Common myeloid progenitor, CD34-positive (primary cell): Measurements from ENCODE around the gene CHST2.

Experiments used
- CTCF ChIA-PET: fragments of 350-600 bp; sonication (Branson Sonifier 250); formaldehyde crosslinking; loops from one replicate; lab custom pipeline; 2021; ENCODE audit warnings: antibody characterized with exemption; lab: Charles Lee
- POLR2A ChIA-PET: fragments of 350-600 bp; sonication (Branson Sonifier 250); formaldehyde crosslinking; loops from one replicate; lab custom pipeline; 2021; ENCODE audit warnings: antibody characterized with exemption; lab: Charles Lee
- DNase-seq, 3 donors: peaks; one replicate each; pipeline versions ENCODE4 v3.0.0 to v3.0.0-alpha.2; 2013
- H3K27ac ChIP-seq, 2 experiments: 1 replicate in 1 of 2; 2 replicates in 1 of 2; pipeline ENCODE4 v1.7.0; 2013; ENCODE audit warnings: inconsistent platforms in 2 of 2, low read length in 2 of 2, mild to moderate bottlenecking in 2 of 2, low read depth in 1 of 2, moderate library complexity in 1 of 2; ENCODE audit not compliant: severe bottlenecking in 2 of 2, insufficient read depth in 1 of 2, poor library complexity in 1 of 2
- H3K27me3 ChIP-seq, 5 experiments: replicated peaks in 2 of 5; 1 replicate in 3 of 5; 2 replicates in 2 of 5; pipeline versions ENCODE4 v1.6.1 to v1.7.0; 2013; ENCODE audit warnings: low read length in 4 of 5, mild to moderate bottlenecking in 2 of 5, moderate library complexity in 2 of 5, inconsistent platforms in 1 of 5; ENCODE audit not compliant: insufficient read depth in 5 of 5, control insufficient read depth in 4 of 5
- H3K36me3 ChIP-seq, 4 experiments: 1 replicate in 2 of 4; 2 replicates in 2 of 4; pipeline versions ENCODE4 v1.6.1 to v1.7.0; 2013; ENCODE audit warnings: low read length in 3 of 4, control low read depth in 1 of 4, mild to moderate bottlenecking in 1 of 4; ENCODE audit not compliant: control insufficient read depth in 4 of 4, insufficient read depth in 4 of 4
- H3K4me1 ChIP-seq, 4 experiments: 1 replicate in 3 of 4; 2 replicates in 1 of 4; pipeline versions ENCODE4 v1.6.1 to v1.7.1; 2013; ENCODE audit warnings: low read length in 3 of 4, mild to moderate bottlenecking in 3 of 4, control low read depth in 1 of 4, inconsistent platforms in 1 of 4, moderate library complexity in 1 of 4; ENCODE audit not compliant: control insufficient read depth in 4 of 4, insufficient read depth in 4 of 4; ENCODE audit errors: control extremely low read depth in 1 of 4
- H3K4me3 ChIP-seq, 7 experiments: 1 replicate in 4 of 7; 2 replicates in 3 of 7; pipeline versions ENCODE4 v1.5.1 to v1.7.0; 2013; ENCODE audit warnings: mild to moderate bottlenecking in 7 of 7, low read length in 6 of 7, moderate library complexity in 6 of 7, inconsistent platforms in 2 of 7, low read depth in 2 of 7, control low read depth in 1 of 7; ENCODE audit not compliant: insufficient read depth in 4 of 7, control insufficient read depth in 1 of 7; ENCODE audit errors: extremely low read depth in 1 of 7
- H3K9me3 ChIP-seq, 5 experiments: 1 replicate in 4 of 5; 2 replicates in 1 of 5; pipeline versions ENCODE4 v1.6.1 to v1.7.1; 2013; ENCODE audit warnings: low read length in 4 of 5, mild to moderate bottlenecking in 2 of 5, inconsistent platforms in 1 of 5, low read depth in 1 of 5, moderate library complexity in 1 of 5; ENCODE audit not compliant: control insufficient read depth in 4 of 5, insufficient read depth in 2 of 5; ENCODE audit errors: control extremely low read depth in 1 of 5
- WGBS: methylation state at CpG from one replicate; pipeline ENCODE4 v1.1.5; 2013; ENCODE audit not compliant: insufficient coverage; 5-methylcytosine and 5-hydroxymethylcytosine counted together

CHST2 gene

DNA sequence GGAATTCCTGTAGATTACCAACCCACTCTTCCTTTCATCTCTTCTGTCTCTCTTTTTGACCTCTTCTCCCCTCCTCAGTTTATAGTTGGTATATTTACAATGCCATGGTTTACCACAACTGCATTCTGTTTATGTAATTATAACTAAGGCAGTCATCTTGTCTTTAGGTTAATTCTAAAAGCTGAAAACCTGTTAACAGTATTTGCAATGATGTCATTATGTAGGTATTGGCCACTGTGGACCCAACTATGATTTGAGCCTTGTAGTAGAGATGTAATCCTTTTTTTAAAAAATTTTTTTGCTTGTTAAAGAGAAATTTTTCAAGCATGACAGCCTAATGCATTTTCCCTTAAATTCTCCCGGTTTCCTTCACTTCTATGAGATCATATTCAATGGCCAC is 30.7 kb upstream of the CHST2 start:
- DNase-seq, result no peak
- peaks cover 0 to 5% (median 3%) of the 10 kb centered on the region in 4 experiments for H3K4me1 ChIP-seq
- ChIA-PET CTCF (no interaction called here), POLR2A (no interaction called here)
- H3K27ac ChIP-seq, result no peak overlapping the region
- H3K36me3 ChIP-seq, result no peaks in the 10 kb centered on the region
- H3K27me3 ChIP-seq, result peaks cover 0 to 3% (median 0%) of the 10 kb centered on the region in 5 experiments
- no peak overlapping the region for H3K4me3 ChIP-seq
- H3K9me3 ChIP-seq, result no peaks in the 10 kb centered on the region
- no CpG with 5 or more reads among the region's 1 CpG for WGBS

DNA sequence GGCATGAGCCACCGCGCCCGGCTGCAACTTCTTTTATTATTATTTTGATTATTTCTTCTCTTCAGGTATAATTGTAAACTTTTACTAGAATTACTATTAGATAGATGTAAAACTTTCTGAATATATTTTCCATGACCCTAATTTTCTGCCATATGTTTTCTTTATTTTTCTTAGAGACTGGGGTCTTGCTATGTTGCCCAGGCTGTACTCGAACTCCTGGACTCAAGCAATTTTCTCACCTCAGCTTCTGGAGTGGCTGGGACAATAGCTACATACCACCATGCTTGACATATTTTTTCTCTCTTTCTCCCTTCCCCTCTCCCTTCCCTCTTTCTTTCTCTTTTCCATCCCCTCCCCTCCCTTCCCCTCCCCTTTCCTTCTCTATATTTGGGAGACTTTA is 29.6 kb upstream of the CHST2 start:
- Histone ChIP-seq H3K4me3 (no peak overlapping the region), H3K27me3 (peaks cover 0 to 3% (median 0%) of the 10 kb centered on the region in 5 experiments), H3K36me3 (no peaks in the 10 kb centered on the region), H3K9me3 (no peaks in the 10 kb centered on the region), H3K4me1 (peaks cover 0 to 3% (median 2%) of the 10 kb centered on the region in 4 experiments), H3K27ac (no peak overlapping the region)
- ChIA-PET CTCF (no interaction called here), POLR2A (no interaction called here)
- no peak for DNase-seq
- WGBS, result 100% methylated on average over 1 of the region's 4 CpGs

DNA sequence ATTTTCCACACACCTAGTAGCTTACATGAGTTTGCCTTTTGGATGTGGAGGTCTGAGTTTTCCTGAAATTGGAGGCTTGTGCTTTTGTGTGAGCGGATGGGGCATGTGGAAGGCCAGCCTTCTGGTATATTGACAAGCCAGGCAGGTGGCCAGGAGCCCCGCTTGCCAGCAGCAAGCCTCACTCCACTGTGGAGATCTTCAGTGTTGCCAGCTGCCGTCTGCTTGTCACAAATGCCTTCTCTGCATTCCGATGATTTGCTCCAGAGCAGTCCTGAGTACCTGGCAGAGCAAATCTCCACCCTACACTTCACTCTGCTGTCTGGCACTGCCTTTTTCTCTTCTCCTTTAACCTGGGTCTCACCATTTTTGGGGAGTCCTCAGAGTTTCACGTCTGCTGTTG is 29.1 kb upstream of the CHST2 start:
- H3K9me3 ChIP-seq, result peaks cover 0 to 4% (median 0%) of the 10 kb centered on the region in 5 experiments
- no peak overlapping the region for H3K4me3 ChIP-seq
- no peaks in the 10 kb centered on the region for H3K36me3 ChIP-seq
- DNase-seq, result no peak
- H3K27me3 ChIP-seq, result peaks cover 0 to 3% (median 0%) of the 10 kb centered on the region in 5 experiments
- no peaks in the 10 kb centered on the region for H3K4me1 ChIP-seq
- no peak overlapping the region for H3K27ac ChIP-seq
- ChIA-PET POLR2A (no interaction called here), CTCF (no interaction called here)
- 93% methylated on average over 5 of the region's 5 CpGs for WGBS

DNA sequence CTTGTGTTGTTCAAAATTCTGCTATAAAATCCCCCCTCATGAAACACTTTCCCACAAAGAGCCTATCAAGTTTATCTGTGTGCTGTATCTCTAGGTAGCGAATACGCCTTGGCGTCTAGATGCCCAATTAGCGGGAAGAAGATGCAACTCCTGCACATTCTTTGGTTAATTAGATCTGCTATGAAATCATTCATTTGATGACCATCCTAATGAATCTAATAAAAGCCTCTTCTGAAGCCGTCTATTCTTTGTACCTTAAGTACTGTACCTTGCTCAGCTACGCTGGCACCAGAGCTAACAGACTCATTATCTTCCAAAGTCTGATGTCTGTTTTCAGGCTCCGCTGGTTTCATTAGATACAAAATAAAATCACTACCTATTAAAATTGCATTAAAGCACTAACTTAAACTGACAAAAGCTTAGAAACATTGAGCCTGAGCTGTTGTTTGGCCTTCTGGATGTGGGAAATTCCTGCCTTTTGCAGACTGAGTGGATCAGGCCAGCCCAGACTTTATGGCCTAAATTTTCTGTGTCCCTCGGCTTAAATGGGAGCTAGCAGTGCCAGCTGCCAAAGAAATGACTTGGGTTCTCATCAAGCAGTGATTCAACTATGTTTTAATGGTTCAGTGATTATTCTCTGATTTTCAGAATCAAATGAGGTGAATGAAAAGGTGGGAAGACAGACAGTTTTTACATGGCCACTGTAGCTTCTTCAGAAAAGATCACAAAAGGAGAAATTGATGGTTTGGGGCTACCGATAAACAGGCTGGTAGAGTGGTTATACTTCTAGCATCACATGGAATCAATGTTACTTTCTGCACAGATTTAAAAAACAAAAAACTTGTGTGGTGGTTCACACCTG is 28.4 kb upstream of the CHST2 start:
- POLR2A ChIA-PET, result no interaction called here
- H3K9me3 ChIP-seq, result peaks cover 0 to 8% (median 4%) of the 10 kb centered on the region in 5 experiments
- DNase-seq, result no peak
- H3K36me3 ChIP-seq, result no peaks in the 10 kb centered on the region
- 98% methylated on average over 6 of the region's 9 CpGs for WGBS
- peaks cover 0 to 3% (median 0%) of the 10 kb centered on the region in 5 experiments for H3K27me3 ChIP-seq
- H3K4me3 ChIP-seq, result no peak overlapping the region
- no peak overlapping the region for H3K27ac ChIP-seq
- CTCF ChIA-PET, result interaction anchor here (1.4 kb wide), 1 partner anchor 15 kb away, joined by 3 read pairs; no protein-coding TSS in a partner anchor
- no peaks in the 10 kb centered on the region for H3K4me1 ChIP-seq

DNA sequence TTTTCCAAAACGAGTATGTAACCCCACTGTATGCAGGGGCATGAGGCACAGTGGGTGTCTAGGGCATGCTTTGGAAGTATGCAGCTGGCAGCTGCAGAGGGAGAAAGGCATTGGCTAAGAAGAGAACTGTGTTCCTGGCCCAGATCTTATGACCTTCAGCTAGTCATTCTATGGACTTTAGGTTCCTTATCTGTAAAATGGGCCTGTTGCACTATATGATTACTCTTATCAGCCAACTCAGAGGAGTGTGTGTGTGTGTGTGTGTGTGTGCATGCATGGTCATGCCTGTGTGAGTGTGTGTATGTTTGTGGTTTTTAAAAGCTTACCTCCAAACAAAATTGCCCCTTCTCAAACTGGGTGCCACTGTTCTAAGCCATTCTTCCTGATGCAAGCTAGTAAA is 27.4 kb upstream of the CHST2 start:
- ChIA-PET POLR2A (no interaction called here), CTCF (interaction anchor here (0.8 to 1.4 kb wide), 2 partner anchors 14 to 71 kb away, joined by 3 read pairs; no protein-coding TSS in a partner anchor)
- H3K4me3 ChIP-seq, result no peak overlapping the region

DNA sequence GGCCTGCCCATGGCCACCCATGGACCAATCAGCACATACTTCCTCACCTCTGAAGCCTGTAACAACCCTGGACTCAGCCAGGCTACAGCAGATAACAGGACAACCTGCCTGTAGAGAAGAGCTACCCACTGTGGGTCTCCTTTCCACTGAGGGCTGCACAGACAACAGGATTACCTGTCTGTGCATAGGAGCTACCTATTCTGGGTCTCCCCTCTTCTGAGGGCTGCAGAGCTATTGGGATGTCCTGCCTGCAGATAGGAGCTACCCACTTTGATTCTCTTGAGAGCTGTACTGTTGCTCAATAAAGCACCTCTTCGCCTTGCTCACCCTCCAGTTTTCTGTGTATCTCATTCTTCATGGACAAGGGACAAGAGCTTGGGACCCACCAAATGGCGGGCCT is 23.8 kb upstream of the CHST2 start:
- WGBS, result 100% methylated on average over 2 of the region's 2 CpGs
- Histone ChIP-seq H3K27me3 (no peaks in the 10 kb centered on the region), H3K9me3 (peaks cover 0 to 14% (median 4%) of the 10 kb centered on the region in 5 experiments), H3K4me3 (no peak overlapping the region), H3K27ac (no peak overlapping the region), H3K4me1 (no peaks in the 10 kb centered on the region), H3K36me3 (no peaks in the 10 kb centered on the region)
- ChIA-PET CTCF (interaction anchor here (1.1 kb wide), 1 partner anchor 19 kb away, joined by 3 read pairs; no protein-coding TSS in a partner anchor), POLR2A (no interaction called here)
- no peak for DNase-seq

More for the DNA sequence above, 27.4 kb upstream of the CHST2 start:
- DNase-seq, result no peak
- peaks cover 0 to 3% (median 0%) of the 10 kb centered on the region in 5 experiments for H3K27me3 ChIP-seq
- WGBS, result 90% methylated on average over 1 of the region's 1 CpG
- H3K27ac ChIP-seq, result no peak overlapping the region
- no peaks in the 10 kb centered on the region for H3K36me3 ChIP-seq
- H3K4me1 ChIP-seq, result no peaks in the 10 kb centered on the region
- H3K9me3 ChIP-seq, result peaks cover 0 to 11% (median 4%) of the 10 kb centered on the region in 5 experiments
